ENCODE measurements around the gene DLG4. TPM values are rescaled to one million over a fixed set of nuclear protein-coding genes. Genes with fewer than 3 reads are reported as not detected.

Gene DLG4
- total and polyA plus RNA-seq, 10 donors = 3.0 to 38.5 (median 23.5) TPM

GRCh38 chr17:7196651-7197401 lies 22.8 kb downstream of the DLG4 start:
- DNase-seq = no peak
- peaks cover 0 to 89% (median 29%) of the 10 kb centered on the region in 6 donors for H3K36me3 ChIP-seq
- peaks cover 0 to 7% (median 0%) of the 10 kb centered on the region in 6 donors for H3K4me1 ChIP-seq
- WGBS, 5 donors = 88 to 93% (median 92%) methylated on average over 22 of the region's 22 CpGs
- no peaks in the 10 kb centered on the region for H3K27me3 ChIP-seq (replicated peaks in 1 of 7)
- intact Hi-C loops (cut with DNase I; ENCODE audit: low total_unique reads) = no loop called here
- TF ChIP-seq POLR2AphosphoS5 (IDR thresholded peaks at IDR 0.05) = no peak
- TF ChIP-seq, protein P1, sequence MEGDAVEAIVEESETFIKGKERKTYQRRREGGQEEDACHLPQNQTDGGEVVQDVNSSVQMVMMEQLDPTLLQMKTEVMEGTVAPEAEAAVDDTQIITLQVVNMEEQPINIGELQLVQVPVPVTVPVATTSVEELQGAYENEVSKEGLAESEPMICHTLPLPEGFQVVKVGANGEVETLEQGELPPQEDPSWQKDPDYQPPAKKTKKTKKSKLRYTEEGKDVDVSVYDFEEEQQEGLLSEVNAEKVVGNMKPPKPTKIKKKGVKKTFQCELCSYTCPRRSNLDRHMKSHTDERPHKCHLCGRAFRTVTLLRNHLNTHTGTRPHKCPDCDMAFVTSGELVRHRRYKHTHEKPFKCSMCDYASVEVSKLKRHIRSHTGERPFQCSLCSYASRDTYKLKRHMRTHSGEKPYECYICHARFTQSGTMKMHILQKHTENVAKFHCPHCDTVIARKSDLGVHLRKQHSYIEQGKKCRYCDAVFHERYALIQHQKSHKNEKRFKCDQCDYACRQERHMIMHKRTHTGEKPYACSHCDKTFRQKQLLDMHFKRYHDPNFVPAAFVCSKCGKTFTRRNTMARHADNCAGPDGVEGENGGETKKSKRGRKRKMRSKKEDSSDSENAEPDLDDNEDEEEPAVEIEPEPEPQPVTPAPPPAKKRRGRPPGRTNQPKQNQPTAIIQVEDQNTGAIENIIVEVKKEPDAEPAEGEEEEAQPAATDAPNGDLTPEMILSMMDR (IDR thresholded peaks at IDR 0.05 in 8 of 11, conservative IDR thresholded peaks at IDR 0.05 in 3 of 11) = no peak
- TF ChIP-seq POLR2A (IDR thresholded peaks at IDR 0.05) = no peak
- no peak overlapping the region for H3K4me3 ChIP-seq
- H3K9me3 ChIP-seq = no peaks in the 10 kb centered on the region
- H3K27ac ChIP-seq = no peak overlapping the region

- Histone ChIP-seq H3K9me3 (no peaks in the 10 kb centered on the region), H3K36me3 (peaks cover 0 to 89% (median 29%) of the 10 kb centered on the region in 6 donors), H3K4me3 (no peak overlapping the region), H3K27me3 (replicated peaks in 1 of 7) (no peaks in the 10 kb centered on the region), H3K4me1 (peaks cover 0 to 8% (median 0%) of the 10 kb centered on the region in 6 donors), H3K27ac (no peak overlapping the region)
- intact Hi-C loops (cut with DNase I; ENCODE audit: low total_unique reads) = no loop called here
- 88 to 99% (median 94%) methylated on average over 10 to 12 of the region's 12 CpGs for WGBS, 5 donors
- no peak for DNase-seq
- TF ChIP-seq POLR2A (IDR thresholded peaks at IDR 0.05) (no peak), POLR2AphosphoS5 (IDR thresholded peaks at IDR 0.05) (no peak)
- TF ChIP-seq, protein P1 (IDR thresholded peaks at IDR 0.05 in 8 of 11, conservative IDR thresholded peaks at IDR 0.05 in 3 of 11) = no peak
Observed at GRCh38 chr17:7195971-7196370, 23.7 kb downstream of the DLG4 start.

- WGBS, 5 donors = 60 to 84% (median 74%) methylated on average over 12 of the region's 12 CpGs
- H3K27ac ChIP-seq = no peak overlapping the region
- no peak for DNase-seq
- H3K4me1 ChIP-seq = peaks cover 0 to 8% (median 0%) of the 10 kb centered on the region in 6 donors
- H3K27me3 ChIP-seq (replicated peaks in 1 of 7) = no peaks in the 10 kb centered on the region
- H3K9me3 ChIP-seq = no peaks in the 10 kb centered on the region
- TF ChIP-seq POLR2AphosphoS5 (IDR thresholded peaks at IDR 0.05) (no peak), POLR2A (IDR thresholded peaks at IDR 0.05) (no peak)
- TF ChIP-seq, protein P1 (IDR thresholded peaks at IDR 0.05 in 8 of 11, conservative IDR thresholded peaks at IDR 0.05 in 3 of 11) = no peak
- H3K36me3 ChIP-seq = peaks cover 0 to 75% (median 29%) of the 10 kb centered on the region in 6 donors
- intact Hi-C loops (cut with DNase I; ENCODE audit: low total_unique reads) = no loop called here
- no peak overlapping the region for H3K4me3 ChIP-seq
Observed at GRCh38 chr17:7192271-7192937, 27.2 kb downstream of the DLG4 start.
